Stimulated activated CD8-positive, alpha-beta memory T cell treated with anti-CD3 and anti-CD28 coated beads, Interleukin-15, amount 100 ng/mL, for 24 hours (primary cell): ENCODE data around the gene OLFM1.
"Not testable (repeated sequence)": the region's sequence is repeated elsewhere in the genome, so short reads cannot be mapped to it uniquely, and the experiment has no call there.

Source experiments
- DNase-seq: peaks from one replicate; pipeline ENCODE4 v3.0.0-alpha.2; 2020; ENCODE audit warnings: low read depth

The OLFM1 gene

GRCh38 chr9:135134268-135135022 is 47.0 kb downstream of the OLFM1 start:
- DNase-seq, result no peak

GRCh38 chr9:135135171-135135928 is 47.9 kb downstream of the OLFM1 start:
- DNase-seq, result no peak

- no peak for DNase-seq
Measured at GRCh38 chr9:135135929-135136315, 48.5 kb downstream of the OLFM1 start.

- no peak for DNase-seq
Measured at GRCh38 chr9:135136481-135136880, 49.0 kb downstream of the OLFM1 start.

- no peak for DNase-seq
Measured at GRCh38 chr9:135136991-135137832, 49.7 kb downstream of the OLFM1 start.

GRCh38 chr9:135138078-135138855 is 50.8 kb downstream of the OLFM1 start:
- no peak for DNase-seq

- DNase-seq, result no peak
Measured at GRCh38 chr9:135139366-135139959, 52.0 kb downstream of the OLFM1 start.

- DNase-seq, result no peak
Measured at GRCh38 chr9:135141183-135141774, 53.8 kb downstream of the OLFM1 start.

- DNase-seq, result no peak
Measured at GRCh38 chr9:135144581-135145170, 57.2 kb downstream of the OLFM1 start.

- no peak for DNase-seq
Measured at GRCh38 chr9:135145312-135145711, 57.8 kb downstream of the OLFM1 start.

GRCh38 chr9:135146241-135146640 is 58.8 kb downstream of the OLFM1 start:
- no peak for DNase-seq

GRCh38 chr9:135146766-135147473 is 59.5 kb downstream of the OLFM1 start:
- no peak for DNase-seq

GRCh38 chr9:135147474-135147805 is 60.0 kb downstream of the OLFM1 start:
- no peak for DNase-seq

GRCh38 chr9:135147938-135148337 is 60.5 kb downstream of the OLFM1 start:
- no peak for DNase-seq

- DNase-seq, result no peak
Measured at GRCh38 chr9:135148386-135148785, 60.9 kb downstream of the OLFM1 start.

GRCh38 chr9:135149901-135150300 is 62.4 kb downstream of the OLFM1 start:
- not testable (repeated sequence) for DNase-seq

- DNase-seq, result no peak
Measured at GRCh38 chr9:135150981-135151380, 63.5 kb downstream of the OLFM1 start.

- DNase-seq, result no peak
Measured at GRCh38 chr9:135151757-135152613, 64.5 kb downstream of the OLFM1 start.
